Activated T-cell treated with anti-CD3 and anti-CD28 coated beads, Interleukin-2, amount 50 U/mL, for 4 hours (primary cell): Measurements from ENCODE around the gene LRRIQ4. TPM values are rescaled to one million over a fixed set of nuclear protein-coding genes. Genes with fewer than 3 reads are reported as not detected.
A peak's percentile ranks its signal among the peaks of the same experiment; 100 is the strongest.

Source experiments
- ATAC-seq, 2 donors: fragments of 200-7000 bp; cut with Tn5 transposase; one replicate each; pipeline ENCODE4 v1.10.0; 2021
- DNase-seq: peaks from one replicate; pipeline ENCODE4 v3.0.0-alpha.2; 2020
- H3K27me3 Mint-ChIP-seq: one replicate; pipeline ENCODE4 v1.8.0; 2021; ENCODE audit warnings: low read depth, mixed read lengths
- H3K36me3 Mint-ChIP-seq: one replicate; pipeline ENCODE4 v1.8.0; 2022; ENCODE audit warnings: mixed read lengths; ENCODE audit not compliant: insufficient read depth
- H3K4me1 Mint-ChIP-seq: one replicate; pipeline ENCODE4 v1.8.0; 2021; ENCODE audit warnings: low read depth, mixed read lengths
- H3K4me3 Mint-ChIP-seq: one replicate; pipeline ENCODE4 v1.8.0; 2021; ENCODE audit warnings: mild to moderate bottlenecking, moderate library complexity, mixed read lengths
- H3K9me3 Mint-ChIP-seq: one replicate; pipeline ENCODE4 v1.8.0; 2021; ENCODE audit warnings: mixed read lengths
- total RNA-seq, 3 donors: library from RNA; stranded (reverse); gene quantifications; one replicate each; pipeline ENCODE4 v1.2.1, GENCODE V29; 2021

The LRRIQ4 gene
- total RNA-seq, 3 donors from 2014 or later: not detected

GRCh38 chr3:169787120-169787519 is 25.6 kb upstream of the LRRIQ4 start:
- ATAC-seq (no peak), DNase-seq (no peak)
- H3K27me3 Mint-ChIP-seq: no peaks in the 10 kb centered on the region
- no peak overlapping the region for H3K4me3 Mint-ChIP-seq
- H3K36me3 Mint-ChIP-seq: peaks cover 30% of the 10 kb centered on the region
- no peaks in the 10 kb centered on the region for H3K9me3 Mint-ChIP-seq
- H3K4me1 Mint-ChIP-seq: no peaks in the 10 kb centered on the region

GRCh38 chr3:169787791-169788190 is 24.9 kb upstream of the LRRIQ4 start:
- Mint-ChIP-seq H3K4me1 (no peaks in the 10 kb centered on the region), H3K4me3 (no peak overlapping the region), H3K36me3 (peaks cover 31% of the 10 kb centered on the region), H3K27me3 (no peaks in the 10 kb centered on the region), H3K9me3 (no peaks in the 10 kb centered on the region)
- DNase-seq: no peak
- no peak for ATAC-seq

GRCh38 chr3:169790219-169790618 is 22.5 kb upstream of the LRRIQ4 start:
- H3K4me1 Mint-ChIP-seq: no peaks in the 10 kb centered on the region
- H3K36me3 Mint-ChIP-seq: peaks cover 32% of the 10 kb centered on the region

GRCh38 chr3:169790687-169791429 is 21.8 kb upstream of the LRRIQ4 start:
- no peaks in the 10 kb centered on the region for H3K27me3 Mint-ChIP-seq
- H3K9me3 Mint-ChIP-seq: no peaks in the 10 kb centered on the region
- peaks cover 30% of the 10 kb centered on the region for H3K36me3 Mint-ChIP-seq
- no peaks in the 10 kb centered on the region for H3K4me1 Mint-ChIP-seq
- no peak for DNase-seq
- ATAC-seq: no peak
- no peak overlapping the region for H3K4me3 Mint-ChIP-seq

More at GRCh38 chr3:169790219-169790618, 22.5 kb upstream of the LRRIQ4 start:
- Mint-ChIP-seq H3K4me3 (no peak overlapping the region), H3K27me3 (no peaks in the 10 kb centered on the region), H3K9me3 (no peaks in the 10 kb centered on the region)
- no peak for ATAC-seq
- DNase-seq: no peak

- Mint-ChIP-seq H3K36me3 (peaks cover 18% of the 10 kb centered on the region), H3K27me3 (no peaks in the 10 kb centered on the region), H3K4me1 (no peaks in the 10 kb centered on the region), H3K4me3 (no peak overlapping the region), H3K9me3 (no peaks in the 10 kb centered on the region)
- ATAC-seq (no peak), DNase-seq (no peak)
Measured at GRCh38 chr3:169792359-169792758, 20.3 kb upstream of the LRRIQ4 start.

GRCh38 chr3:169804681-169805080 is 8.0 kb upstream of the LRRIQ4 start:
- H3K4me1 Mint-ChIP-seq: peaks cover 3% of the 10 kb centered on the region
- no peaks in the 10 kb centered on the region for H3K9me3 Mint-ChIP-seq
- H3K4me3 Mint-ChIP-seq: no peak overlapping the region
- H3K27me3 Mint-ChIP-seq: no peaks in the 10 kb centered on the region
- no peaks in the 10 kb centered on the region for H3K36me3 Mint-ChIP-seq
- DNase-seq (no peak), ATAC-seq (no peak)

GRCh38 chr3:169809230-169809795 is 3.4 kb upstream of the LRRIQ4 start:
- DNase-seq (no peak), ATAC-seq (no peak)
- no peaks in the 10 kb centered on the region for H3K9me3 Mint-ChIP-seq
- no peaks in the 10 kb centered on the region for H3K36me3 Mint-ChIP-seq
- H3K27me3 Mint-ChIP-seq: peaks cover 9% of the 10 kb centered on the region
- peaks cover 25% of the 10 kb centered on the region for H3K4me1 Mint-ChIP-seq
- no peak overlapping the region for H3K4me3 Mint-ChIP-seq

- H3K4me3 Mint-ChIP-seq: peak overlapping the region; percentile 78
- peaks cover 26% of the 10 kb centered on the region for H3K4me1 Mint-ChIP-seq
- H3K9me3 Mint-ChIP-seq: peaks cover 13% of the 10 kb centered on the region
- H3K36me3 Mint-ChIP-seq: no peaks in the 10 kb centered on the region
- DNase-seq (no peak), ATAC-seq (peak; percentile 12 to 38)
- peaks cover 9% of the 10 kb centered on the region for H3K27me3 Mint-ChIP-seq
Measured at GRCh38 chr3:169811631-169812331, 889 bp upstream of the LRRIQ4 start.

GRCh38 chr3:169813278-169813677 is 608 bp downstream of the LRRIQ4 start:
- DNase-seq: no peak
- peaks cover 26% of the 10 kb centered on the region for H3K4me1 Mint-ChIP-seq
- peak overlapping the region; percentile 78 for H3K4me3 Mint-ChIP-seq
- no peaks in the 10 kb centered on the region for H3K36me3 Mint-ChIP-seq
- no peak for ATAC-seq
- peaks cover 13% of the 10 kb centered on the region for H3K9me3 Mint-ChIP-seq
- H3K27me3 Mint-ChIP-seq: peaks cover 17% of the 10 kb centered on the region

- H3K36me3 Mint-ChIP-seq: no peaks in the 10 kb centered on the region
- peak; percentile 80 to 83 for ATAC-seq
- peaks cover 19% of the 10 kb centered on the region for H3K27me3 Mint-ChIP-seq
- peaks cover 13% of the 10 kb centered on the region for H3K9me3 Mint-ChIP-seq
- peaks cover 26% of the 10 kb centered on the region for H3K4me1 Mint-ChIP-seq
- DNase-seq: peak; percentile 68
- peak overlapping the region; percentile 78 for H3K4me3 Mint-ChIP-seq
Measured at GRCh38 chr3:169813757-169814517, 1.3 kb downstream of the LRRIQ4 start.

GRCh38 chr3:169815590-169816150 is 3.0 kb downstream of the LRRIQ4 start:
- DNase-seq: no peak
- peaks cover 13% of the 10 kb centered on the region for H3K9me3 Mint-ChIP-seq
- ATAC-seq: no peak
- no peak overlapping the region for H3K4me3 Mint-ChIP-seq
- H3K27me3 Mint-ChIP-seq: peaks cover 24% of the 10 kb centered on the region
- H3K36me3 Mint-ChIP-seq: no peaks in the 10 kb centered on the region
- peaks cover 23% of the 10 kb centered on the region for H3K4me1 Mint-ChIP-seq

- H3K9me3 Mint-ChIP-seq: peaks cover 13% of the 10 kb centered on the region
- peaks cover 10% of the 10 kb centered on the region for H3K4me1 Mint-ChIP-seq
- peaks cover 34% of the 10 kb centered on the region for H3K27me3 Mint-ChIP-seq
- H3K36me3 Mint-ChIP-seq: no peaks in the 10 kb centered on the region
- ATAC-seq (no peak), DNase-seq (no peak)
- H3K4me3 Mint-ChIP-seq: no peak overlapping the region
Measured at GRCh38 chr3:169818316-169818715, 5.6 kb downstream of the LRRIQ4 start.

GRCh38 chr3:169822091-169822490 is 9.4 kb downstream of the LRRIQ4 start:
- no peak for ATAC-seq
- no peak for DNase-seq
- H3K9me3 Mint-ChIP-seq: no peaks in the 10 kb centered on the region
- peaks cover 33% of the 10 kb centered on the region for H3K27me3 Mint-ChIP-seq
- no peaks in the 10 kb centered on the region for H3K4me1 Mint-ChIP-seq
- H3K36me3 Mint-ChIP-seq: no peaks in the 10 kb centered on the region
- no peak overlapping the region for H3K4me3 Mint-ChIP-seq

- no peaks in the 10 kb centered on the region for H3K4me1 Mint-ChIP-seq
- no peak for DNase-seq
- H3K27me3 Mint-ChIP-seq: peaks cover 32% of the 10 kb centered on the region
- no peaks in the 10 kb centered on the region for H3K36me3 Mint-ChIP-seq
- H3K9me3 Mint-ChIP-seq: no peaks in the 10 kb centered on the region
- no peak overlapping the region for H3K4me3 Mint-ChIP-seq
- ATAC-seq: no peak
Measured at GRCh38 chr3:169822540-169822939, 9.9 kb downstream of the LRRIQ4 start.
